Measurements from ENCODE around the gene TGFBI.

DNA sequence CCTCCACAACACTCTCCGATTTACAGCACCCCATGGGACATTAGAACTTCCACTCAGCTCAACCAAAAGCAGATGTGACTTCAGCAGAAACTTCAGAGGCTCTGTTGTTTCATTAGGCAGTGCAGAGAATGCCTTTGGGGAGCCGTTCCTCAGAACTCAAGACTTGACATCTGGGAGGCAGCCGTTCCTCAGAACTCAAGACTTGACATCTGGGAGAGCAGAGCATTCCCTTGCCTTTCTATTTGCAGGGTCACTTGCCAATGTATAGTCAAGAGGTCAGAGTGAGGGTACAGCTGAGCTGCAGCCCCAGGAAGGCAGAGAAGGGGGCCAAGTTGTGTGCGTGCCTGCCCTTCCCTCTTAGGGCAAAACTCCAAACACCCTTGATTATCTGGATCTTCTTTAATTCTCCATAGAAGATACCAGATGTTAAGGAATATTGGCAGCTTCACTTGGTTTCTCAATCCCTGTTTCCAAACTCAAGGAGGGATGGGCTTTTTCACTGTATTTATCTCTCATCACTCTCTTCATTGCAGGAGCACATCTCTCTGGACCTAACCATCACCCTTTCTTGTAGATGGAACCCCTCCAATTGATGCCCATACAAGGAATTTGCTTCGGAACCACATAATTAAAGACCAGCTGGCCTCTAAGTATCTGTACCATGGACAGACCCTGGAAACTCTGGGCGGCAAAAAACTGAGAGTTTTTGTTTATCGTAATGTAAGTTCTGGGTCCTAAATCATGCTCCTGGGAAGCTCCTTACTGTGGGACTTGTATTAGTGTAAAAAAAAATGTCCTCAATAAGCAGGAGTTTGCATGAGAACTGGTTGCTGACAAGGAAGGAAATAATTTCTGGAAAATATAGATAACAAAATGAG, 25.6 kb downstream of the TGFBI start:
- TF ChIP-seq, protein P1, sequence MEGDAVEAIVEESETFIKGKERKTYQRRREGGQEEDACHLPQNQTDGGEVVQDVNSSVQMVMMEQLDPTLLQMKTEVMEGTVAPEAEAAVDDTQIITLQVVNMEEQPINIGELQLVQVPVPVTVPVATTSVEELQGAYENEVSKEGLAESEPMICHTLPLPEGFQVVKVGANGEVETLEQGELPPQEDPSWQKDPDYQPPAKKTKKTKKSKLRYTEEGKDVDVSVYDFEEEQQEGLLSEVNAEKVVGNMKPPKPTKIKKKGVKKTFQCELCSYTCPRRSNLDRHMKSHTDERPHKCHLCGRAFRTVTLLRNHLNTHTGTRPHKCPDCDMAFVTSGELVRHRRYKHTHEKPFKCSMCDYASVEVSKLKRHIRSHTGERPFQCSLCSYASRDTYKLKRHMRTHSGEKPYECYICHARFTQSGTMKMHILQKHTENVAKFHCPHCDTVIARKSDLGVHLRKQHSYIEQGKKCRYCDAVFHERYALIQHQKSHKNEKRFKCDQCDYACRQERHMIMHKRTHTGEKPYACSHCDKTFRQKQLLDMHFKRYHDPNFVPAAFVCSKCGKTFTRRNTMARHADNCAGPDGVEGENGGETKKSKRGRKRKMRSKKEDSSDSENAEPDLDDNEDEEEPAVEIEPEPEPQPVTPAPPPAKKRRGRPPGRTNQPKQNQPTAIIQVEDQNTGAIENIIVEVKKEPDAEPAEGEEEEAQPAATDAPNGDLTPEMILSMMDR (IDR thresholded peaks at IDR 0.05; ENCODE audit: borderline replicate concordance, extremely low read depth, low read length, poor library complexity, severe bottlenecking): no peak
- no peak for TF ChIP-seq EZH2 (IDR thresholded peaks at IDR 0.05; ENCODE audit: borderline replicate concordance, low read depth, low read length, severe bottlenecking)

All from DND-41 (cell line).